ENCODE data around the gene SHFL.

SHFL gene

GRCh38 chr19:10091895-10092641 is 6.0 kb downstream of the SHFL start:
- Histone ChIP-seq H3K36me3 (ENCODE audit: control insufficient read depth in 2 of 2, insufficient read depth in 1 of 2, low read length in 2 of 2) (no peaks in the 10 kb centered on the region), H3K9me3 (ENCODE audit: control insufficient read depth, insufficient read depth, low read depth, low read length) (no peaks in the 10 kb centered on the region), H3K4me3 (ENCODE audit: low read depth, low read length) (no peak overlapping the region), H3K4me1 (ENCODE audit: control insufficient read depth, insufficient read depth, low read length) (no peaks in the 10 kb centered on the region), H3K27ac (ENCODE audit: extremely low read depth, low read depth, low read length) (no peak overlapping the region)
- POLR2A ChIA-PET, result interaction anchor here (0.6 kb wide), 1 partner anchor 320 kb away, joined by 3 read pairs; no protein-coding TSS in a partner anchor
- CTCF ChIA-PET, result interaction anchor here (0.6 kb wide), 1 partner anchor 62 kb away, joined by 3 read pairs; no protein-coding TSS in a partner anchor
- TF ChIP-seq ZNF560 (tag by site-specific recombination; IDR thresholded peaks at IDR 0.05; ENCODE audit: borderline replicate concordance) (no peak), GLIS1 (tag by site-specific recombination; IDR thresholded peaks at IDR 0.05) (no peak), ZNF707 (tag by site-specific recombination; IDR thresholded peaks at IDR 0.05) (no peak), GLI2 (tag by site-specific recombination; IDR thresholded peaks at IDR 0.05; ENCODE audit: borderline replicate concordance, low read depth) (no peak), ZNF133 (tag by site-specific recombination; IDR thresholded peaks at IDR 0.05) (no peak), ZNF449 (tag by site-specific recombination; IDR thresholded peaks at IDR 0.05) (no peak), ZNF335 (tag by site-specific recombination; conservative IDR thresholded peaks at IDR 0.05) (no peak), WT1 (tag by site-specific recombination; IDR thresholded peaks at IDR 0.05) (no peak), ZBTB20 (tag by site-specific recombination; IDR thresholded peaks at IDR 0.05) (no peak), ZXDB (tag by site-specific recombination; IDR thresholded peaks at IDR 0.05) (no peak), ZSCAN18 (tag by site-specific recombination; IDR thresholded peaks at IDR 0.05) (no peak), ZBTB1 (tag by site-specific recombination; IDR thresholded peaks at IDR 0.05) (no peak), ZNF548 (tag by site-specific recombination; IDR thresholded peaks at IDR 0.05) (no peak), PRDM4 (tag by site-specific recombination; IDR thresholded peaks at IDR 0.05) (no peak)
- TF ChIP-seq, protein P1, sequence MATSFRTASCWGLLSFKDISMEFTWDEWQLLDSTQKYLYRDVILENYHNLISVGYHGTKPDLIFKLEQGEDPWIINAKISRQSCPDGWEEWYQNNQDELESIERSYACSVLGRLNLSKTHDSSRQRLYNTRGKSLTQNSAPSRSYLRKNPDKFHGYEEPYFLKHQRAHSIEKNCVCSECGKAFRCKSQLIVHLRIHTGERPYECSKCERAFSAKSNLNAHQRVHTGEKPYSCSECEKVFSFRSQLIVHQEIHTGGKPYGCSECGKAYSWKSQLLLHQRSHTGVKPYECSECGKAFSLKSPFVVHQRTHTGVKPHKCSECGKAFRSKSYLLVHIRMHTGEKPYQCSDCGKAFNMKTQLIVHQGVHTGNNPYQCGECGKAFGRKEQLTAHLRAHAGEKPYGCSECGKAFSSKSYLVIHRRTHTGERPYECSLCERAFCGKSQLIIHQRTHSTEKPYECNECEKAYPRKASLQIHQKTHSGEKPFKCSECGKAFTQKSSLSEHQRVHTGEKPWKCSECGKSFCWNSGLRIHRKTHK (tag by site-specific recombination; IDR thresholded peaks at IDR 0.05), result no peak

DNA sequence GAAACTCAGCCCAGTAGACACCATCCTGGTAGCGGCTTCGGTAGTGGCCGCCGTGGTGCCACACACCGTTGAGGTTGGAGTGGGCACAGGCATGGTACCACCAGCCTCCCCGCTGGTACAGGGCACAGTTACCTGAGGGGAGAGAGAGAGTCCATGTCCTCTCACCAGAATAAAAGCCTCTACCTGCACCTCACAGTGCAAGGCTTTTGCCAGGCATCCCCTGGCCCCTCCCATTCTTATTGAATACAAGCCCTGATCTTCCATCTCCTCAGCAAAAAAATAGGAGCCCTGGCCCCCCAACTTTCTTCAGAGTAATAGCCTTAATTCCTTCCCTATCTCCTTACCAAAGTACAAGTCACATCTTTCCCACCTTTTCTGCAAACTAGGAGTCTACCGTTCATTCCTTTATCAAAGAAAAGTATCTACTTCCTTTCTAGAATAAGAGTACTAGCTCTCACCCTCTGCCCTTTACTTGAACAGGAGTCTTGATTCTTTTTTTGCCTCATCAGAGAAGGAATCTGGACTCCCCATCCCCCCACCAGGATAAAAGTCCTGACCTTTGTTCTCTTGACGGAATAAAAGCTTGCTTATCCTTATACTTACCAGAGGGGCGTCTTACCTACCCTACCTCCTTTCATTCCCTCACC is 6.7 kb downstream of the SHFL start:
- Histone ChIP-seq H3K9me3 (ENCODE audit: control insufficient read depth, insufficient read depth, low read depth, low read length) (no peaks in the 10 kb centered on the region), H3K4me3 (ENCODE audit: low read depth, low read length) (no peak overlapping the region), H3K27ac (ENCODE audit: extremely low read depth, low read depth, low read length) (no peak overlapping the region), H3K36me3 (ENCODE audit: control insufficient read depth in 2 of 2, insufficient read depth in 1 of 2, low read length in 2 of 2) (no peaks in the 10 kb centered on the region), H3K4me1 (ENCODE audit: control insufficient read depth, insufficient read depth, low read length) (no peaks in the 10 kb centered on the region)
- TF ChIP-seq MYNN (tag by site-specific recombination; IDR thresholded peaks at IDR 0.05; ENCODE audit: borderline replicate concordance) (peak; percentile 91), ZNF747 (tag by site-specific recombination; IDR thresholded peaks at IDR 0.05) (no peak)
- ChIA-PET POLR2A (no interaction called here), CTCF (interaction anchor here (0.7 kb wide), 1 partner anchor 218 kb away, joined by 3 read pairs; no protein-coding TSS in a partner anchor)

Data from HEK293 (cell line).